Osteoblast (primary cell): Measurements from ENCODE around the gene ADD2. TPM values are rescaled to one million over a fixed set of nuclear protein-coding genes. Genes with fewer than 3 reads are reported as not detected.
A peak's percentile ranks its signal among the peaks of the same experiment; 100 is the strongest.

Experiments
- DNase-seq: peaks from one replicate; pipeline ENCODE4 v3.0.0; 2011; ENCODE audit warnings: low spot score, mixed read lengths; ENCODE audit not compliant: insufficient read length; ENCODE audit errors: missing footprints
- H2AFZ ChIP-seq: 2 replicates; pipeline ENCODE4 v1.6.0; 2011; ENCODE audit warnings: mild to moderate bottlenecking, low read length
- H3K27ac ChIP-seq: 2 replicates; pipeline ENCODE4 v1.5.1; 2011; ENCODE audit warnings: mild to moderate bottlenecking, low read depth, low read length, moderate library complexity
- H3K27me3 ChIP-seq: 2 replicates; pipeline ENCODE4 v1.6.0; 2012; ENCODE audit warnings: mild to moderate bottlenecking, control low read depth, inconsistent platforms, low read length, moderate library complexity; ENCODE audit not compliant: insufficient read depth
- H3K36me3 ChIP-seq: 2 replicates; pipeline ENCODE4 v1.5.1; 2011; ENCODE audit warnings: mild to moderate bottlenecking, low read length, control low read depth, moderate library complexity; ENCODE audit not compliant: insufficient read depth
- H3K4me1 ChIP-seq: 2 replicates; pipeline ENCODE4 v1.5.1; 2011; ENCODE audit warnings: mild to moderate bottlenecking, low read length, control low read depth, moderate library complexity; ENCODE audit not compliant: insufficient read depth
- H3K4me2 ChIP-seq: 2 replicates; pipeline ENCODE4 v1.6.0; 2011; ENCODE audit warnings: mild to moderate bottlenecking, low read length; ENCODE audit not compliant: insufficient read depth
- H3K4me3 ChIP-seq: fragments of 200-600 bp; sonication (generic); 3 replicates; pipeline ENCODE4 v1.5.1; 2012; ENCODE audit warnings: mild to moderate bottlenecking, low read length, inconsistent platforms; ENCODE audit not compliant: insufficient read depth
- H3K79me2 ChIP-seq: 2 replicates; pipeline ENCODE4 v1.6.0; 2012; ENCODE audit warnings: mild to moderate bottlenecking, low read length, control low read depth, inconsistent platforms; ENCODE audit not compliant: insufficient read depth
- H3K9me3 ChIP-seq: 2 replicates; pipeline ENCODE4 v1.5.1; 2011; ENCODE audit warnings: low read depth, low read length, control low read depth
- H4K20me1 ChIP-seq: 2 replicates; pipeline ENCODE4 v1.6.0; 2012; ENCODE audit warnings: mild to moderate bottlenecking, low read length, control low read depth; ENCODE audit not compliant: insufficient read depth
- CTCF ChIP-seq: IDR thresholded peaks from 2 replicates; pipeline ENCODE4 v1.5.1; 2011; ENCODE audit warnings: mild to moderate bottlenecking, low read depth, low read length, moderate library complexity; ENCODE audit errors: extremely low read depth
- total RNA-seq: library from RNA; depleted of rRNA; stranded (reverse); fragments of >200 nt; gene quantifications from 2 replicates; pipeline ENCODE4 v1.2.3, GENCODE V29; 2012

ADD2 gene
- total RNA-seq, 1 donor: not detected

GRCh38 chr2:70705160-70705850 is 62.7 kb downstream of the ADD2 start:
- TF ChIP-seq CTCF: no peak
- Histone ChIP-seq H2AFZ (no peak overlapping the region), H3K4me1 (no peaks in the 10 kb centered on the region), H3K79me2 (no peaks in the 10 kb centered on the region), H4K20me1 (no peaks in the 10 kb centered on the region), H3K36me3 (no peaks in the 10 kb centered on the region), H3K4me2 (no peak overlapping the region), H3K27ac (no peak overlapping the region), H3K4me3 (no peak overlapping the region), H3K27me3 (no peaks in the 10 kb centered on the region), H3K9me3 (no peaks in the 10 kb centered on the region)
- DNase-seq: no peak

GRCh38 chr2:70703900-70704549 is 64.0 kb downstream of the ADD2 start:
- no peaks in the 10 kb centered on the region for H4K20me1 ChIP-seq
- no peak overlapping the region for H3K4me3 ChIP-seq
- no peaks in the 10 kb centered on the region for H3K27me3 ChIP-seq
- DNase-seq: peak; percentile 72
- H3K4me1 ChIP-seq: no peaks in the 10 kb centered on the region
- no peaks in the 10 kb centered on the region for H3K79me2 ChIP-seq
- no peak overlapping the region for H3K4me2 ChIP-seq
- no peaks in the 10 kb centered on the region for H3K36me3 ChIP-seq
- no peak overlapping the region for H2AFZ ChIP-seq
- TF ChIP-seq CTCF: no peak
- no peaks in the 10 kb centered on the region for H3K9me3 ChIP-seq
- no peak overlapping the region for H3K27ac ChIP-seq

- Histone ChIP-seq H4K20me1 (no peaks in the 10 kb centered on the region), H3K4me1 (no peaks in the 10 kb centered on the region), H3K4me3 (no peak overlapping the region), H3K27me3 (no peaks in the 10 kb centered on the region), H2AFZ (no peak overlapping the region), H3K36me3 (no peaks in the 10 kb centered on the region), H3K9me3 (no peaks in the 10 kb centered on the region), H3K79me2 (no peaks in the 10 kb centered on the region), H3K27ac (no peak overlapping the region), H3K4me2 (no peak overlapping the region)
- TF ChIP-seq CTCF: no peak
- no peak for DNase-seq
These were observed 65.1 kb downstream of the ADD2 start for GRCh38 chr2:70702711-70703395.

- H3K4me1 ChIP-seq: no peaks in the 10 kb centered on the region
- H3K79me2 ChIP-seq: no peaks in the 10 kb centered on the region
- H3K9me3 ChIP-seq: no peaks in the 10 kb centered on the region
- no peak for DNase-seq
- H3K36me3 ChIP-seq: no peaks in the 10 kb centered on the region
- no peak overlapping the region for H2AFZ ChIP-seq
- no peak overlapping the region for H3K4me2 ChIP-seq
- TF ChIP-seq CTCF: no peak
- no peak overlapping the region for H3K4me3 ChIP-seq
- no peaks in the 10 kb centered on the region for H4K20me1 ChIP-seq
- no peak overlapping the region for H3K27ac ChIP-seq
- peaks cover 9% of the 10 kb centered on the region for H3K27me3 ChIP-seq
These were observed 69.2 kb downstream of the ADD2 start for GRCh38 chr2:70698847-70699246.
